ENCODE data around the gene SLC47A1.

GRCh38 chr17:19583871-19584270 lies 50.2 kb downstream of the SLC47A1 start:
- TF ChIP-seq NCOA1 (IDR thresholded peaks at IDR 0.05; ENCODE audit: low read depth): no peak
- TF ChIP-seq CTCF (IDR thresholded peaks at IDR 0.05 in 2 of 3, conservative IDR thresholded peaks at IDR 0.05 in 1 of 3; ENCODE audit: insufficient read depth in 2 of 3, low read depth in 1 of 3, low read length in 3 of 3): no peak
- no peak for TF ChIP-seq ETS2 (tag; IDR thresholded peaks at IDR 0.05; ENCODE audit: borderline replicate concordance, poor library complexity, severe bottlenecking)
- no peak for TF ChIP-seq FOS (IDR thresholded peaks at IDR 0.05; ENCODE audit: extremely low read depth, insufficient read length)
- no peak for TF ChIP-seq PKNOX1 (IDR thresholded peaks at IDR 0.05)
- TF ChIP-seq DNMT1 (IDR thresholded peaks at IDR 0.05): no peak
- TF ChIP-seq HINFP (tag; conservative IDR thresholded peaks at IDR 0.05; ENCODE audit: low read depth): no peak
- TF ChIP-seq U2AF2 (optimal IDR thresholded peaks at IDR 0.05; ENCODE audit: low read depth, low read length): no peak
- no peak for TF ChIP-seq MAX (CRISPR knock-in tag; IDR thresholded peaks at IDR 0.05)
- no peak for TF ChIP-seq GABPB1 (CRISPR knock-in tag; IDR thresholded peaks at IDR 0.05)
- TF ChIP-seq GATAD2B (IDR thresholded peaks at IDR 0.05; ENCODE audit: borderline replicate concordance): no peak
- no peak for TF ChIP-seq BRF2 (IDR thresholded peaks at IDR 0.05; ENCODE audit: borderline replicate concordance, insufficient read depth, insufficient read length)

All from K562 (cell line).